Embryonic facial prominence (tissue), 1 donor: ENCODE data around the gene THUMPD2.
"Not testable (repeated sequence)": the region's sequence is repeated elsewhere in the genome, so short reads cannot be mapped to it uniquely, and the experiment has no call there.

ENCODE experiments used
- DNase-seq: peaks from one replicate; pipeline ENCODE4 v3.0.0-alpha.2; 2016; ENCODE audit errors: extremely low spot score

Gene THUMPD2

DNA sequence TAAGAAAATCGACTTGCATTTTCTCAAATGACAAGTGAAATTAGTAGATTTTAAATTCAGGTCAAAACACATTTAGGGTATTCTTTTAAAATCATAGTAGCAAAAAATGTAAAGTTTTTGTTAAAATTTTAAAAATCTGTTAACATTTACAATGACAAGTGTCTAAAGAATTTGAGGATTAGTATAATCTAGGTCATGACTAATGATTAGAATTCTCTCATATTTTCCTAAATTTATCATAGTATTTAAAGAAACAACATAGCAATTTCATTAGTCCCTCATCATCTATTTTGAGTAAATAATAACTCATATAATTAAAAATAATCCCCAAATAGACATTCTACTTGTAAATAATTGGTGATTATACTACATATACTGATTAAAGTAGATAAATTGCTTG is 23.6 kb downstream of the THUMPD2 start:
- DNase-seq, result no peak

DNA sequence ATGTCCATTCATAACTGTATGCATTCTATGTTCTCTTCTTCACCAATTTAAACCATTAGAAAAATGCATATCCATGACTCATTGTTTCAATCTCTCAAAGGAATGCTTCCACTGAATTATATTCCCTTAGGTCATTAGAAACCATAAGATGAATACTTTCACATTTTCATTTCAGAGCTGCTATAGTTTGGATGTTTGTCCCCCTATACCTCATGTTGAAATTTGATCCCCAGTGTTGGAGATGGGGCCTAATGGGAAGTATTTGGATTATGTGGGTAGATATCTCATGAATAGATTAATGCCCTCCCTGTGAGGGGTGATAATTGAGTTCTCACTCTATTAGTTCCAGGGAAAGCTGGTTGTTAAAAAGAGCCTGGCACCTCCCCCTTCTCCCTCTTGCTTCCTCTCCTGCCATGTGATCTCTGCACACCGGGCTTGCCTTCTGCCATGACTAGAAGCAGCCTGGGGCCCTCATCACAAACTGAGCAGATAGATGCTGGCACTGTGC is 35.7 kb downstream of the THUMPD2 start:
- no peak for DNase-seq

DNA sequence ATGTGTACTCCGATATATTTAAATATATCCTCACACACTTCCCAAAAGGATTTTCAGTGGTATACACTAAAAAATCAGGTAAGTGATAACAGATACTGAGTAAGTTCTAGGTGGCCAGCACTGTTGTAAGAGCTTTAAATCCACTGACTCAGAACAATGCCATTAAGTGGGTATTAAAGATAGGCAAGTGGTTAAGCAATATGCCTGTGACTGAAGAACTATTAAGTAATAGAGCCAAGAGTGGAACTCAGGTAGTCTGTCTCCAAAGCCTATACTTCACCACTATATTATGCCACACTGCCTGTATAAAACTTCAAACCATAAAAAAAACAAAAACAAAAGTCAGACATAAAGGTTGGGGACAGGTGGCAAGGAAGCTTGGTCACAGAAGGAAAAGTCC is 37.2 kb downstream of the THUMPD2 start:
- no peak for DNase-seq

DNA sequence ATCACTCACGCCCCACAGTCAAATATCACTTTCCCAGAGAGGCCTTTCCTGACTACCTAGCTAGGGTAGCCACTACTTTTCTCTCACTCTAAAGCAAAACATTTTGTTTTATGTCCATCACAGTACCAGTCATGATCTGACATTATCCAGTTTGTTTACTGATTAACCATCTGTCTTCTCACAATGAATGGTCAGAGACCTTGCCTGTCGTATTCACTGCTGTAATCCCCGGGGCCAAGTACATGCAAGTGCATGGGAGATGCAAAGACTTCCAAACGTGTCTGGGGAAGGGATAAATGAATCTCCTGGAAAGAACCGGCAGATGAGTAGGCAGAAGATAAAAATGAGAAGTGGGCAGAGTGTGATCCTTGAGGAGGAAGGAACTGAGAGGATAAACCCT is 39.7 kb downstream of the THUMPD2 start:
- no peak for DNase-seq

DNA sequence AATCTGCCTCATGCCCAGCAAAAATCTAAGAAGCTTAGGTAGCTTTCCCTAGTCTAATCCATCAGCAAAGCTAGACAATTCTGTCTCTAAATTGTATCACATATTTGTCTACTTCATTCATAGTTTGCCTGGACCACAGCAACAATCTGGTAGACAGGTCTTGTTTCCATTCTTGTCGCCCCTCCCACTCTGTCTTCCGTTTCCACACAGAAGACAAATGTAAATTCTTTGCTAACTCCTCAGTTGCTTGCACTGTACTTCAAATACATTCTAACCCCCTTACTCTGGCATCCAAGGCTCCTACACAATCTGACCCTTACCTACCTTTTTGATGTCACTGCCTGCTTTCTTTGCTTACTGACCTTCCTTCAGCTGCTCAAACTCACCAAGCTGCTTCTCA is 40.1 kb downstream of the THUMPD2 start:
- DNase-seq, result no peak

DNA sequence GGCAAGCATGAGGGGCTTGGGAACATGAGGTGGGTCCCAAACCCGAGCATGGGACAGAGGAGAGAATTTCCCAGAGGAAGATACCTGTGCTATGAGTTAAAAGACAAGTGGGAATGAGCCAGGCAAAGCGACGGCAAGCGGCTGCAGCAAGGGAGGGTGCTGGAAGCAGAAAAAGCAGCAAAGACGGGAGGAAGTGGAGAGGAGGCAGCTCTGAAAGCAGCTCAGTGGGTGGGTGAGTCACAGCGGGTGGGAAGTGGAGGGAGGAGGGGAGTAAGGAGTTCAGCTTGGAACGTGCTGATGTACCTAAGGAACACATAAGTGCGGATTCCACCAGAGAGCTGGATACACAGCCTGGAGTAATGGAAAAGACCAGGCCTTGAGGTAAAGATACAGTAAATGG is 41.4 kb downstream of the THUMPD2 start:
- no peak for DNase-seq

DNA sequence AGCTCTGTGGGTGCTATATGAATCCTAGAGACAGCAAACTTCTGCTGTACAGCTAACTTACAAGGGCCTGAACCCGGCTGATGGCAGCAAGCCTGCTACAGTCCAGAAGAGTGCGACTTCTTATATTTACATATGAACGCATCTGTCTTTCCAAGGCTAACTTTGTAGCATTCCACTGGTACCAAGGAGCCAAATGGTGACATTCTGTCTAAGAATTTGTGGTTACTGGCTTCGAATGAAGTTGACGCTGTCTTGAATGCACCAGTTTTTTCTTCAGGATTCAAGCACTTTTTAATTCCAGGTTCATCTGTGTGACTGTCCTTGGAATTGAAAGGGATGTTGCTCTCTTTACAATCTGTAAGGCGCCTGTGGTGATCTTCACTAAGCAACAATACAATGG is 42.4 kb downstream of the THUMPD2 start:
- DNase-seq, result no peak

DNA sequence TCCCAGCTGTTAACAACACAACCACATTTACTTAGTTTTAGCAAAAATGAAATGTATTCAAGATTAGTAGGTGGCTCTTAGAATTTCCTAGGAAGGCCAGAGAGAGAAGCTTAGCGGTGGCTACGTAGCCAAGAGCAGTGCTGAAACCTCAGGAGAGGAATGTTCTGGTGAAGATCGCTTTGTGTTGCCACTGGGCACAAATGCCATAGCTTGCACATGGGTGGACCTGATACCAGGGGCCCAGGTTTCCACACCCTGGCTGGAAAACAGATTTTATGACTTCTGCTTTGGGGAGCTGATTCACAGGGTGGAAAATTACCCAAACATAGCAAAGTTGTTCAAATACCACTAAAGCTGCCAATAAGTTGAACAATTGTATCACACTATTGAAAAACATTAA is 43.4 kb downstream of the THUMPD2 start:
- DNase-seq, result no peak

DNA sequence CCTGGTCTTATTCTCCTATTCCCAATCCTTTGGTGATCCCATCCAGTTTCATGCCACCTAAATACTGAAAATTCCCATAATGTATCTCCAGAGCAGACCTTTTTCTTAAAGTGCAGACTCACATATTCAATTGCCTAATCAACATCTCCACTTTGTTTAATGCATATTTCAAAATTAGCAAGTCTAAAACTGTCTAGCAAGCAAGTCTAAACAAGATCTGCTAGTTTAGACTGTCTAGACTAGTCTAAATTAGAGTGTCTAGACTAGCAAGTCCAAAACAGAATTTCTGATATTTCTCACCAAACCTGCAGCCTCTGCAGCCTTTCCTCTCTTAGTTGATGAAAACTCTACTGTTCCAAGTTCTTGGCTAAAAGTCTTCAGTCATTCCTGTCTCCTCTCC is 44.6 kb downstream of the THUMPD2 start:
- DNase-seq, result no peak

DNA sequence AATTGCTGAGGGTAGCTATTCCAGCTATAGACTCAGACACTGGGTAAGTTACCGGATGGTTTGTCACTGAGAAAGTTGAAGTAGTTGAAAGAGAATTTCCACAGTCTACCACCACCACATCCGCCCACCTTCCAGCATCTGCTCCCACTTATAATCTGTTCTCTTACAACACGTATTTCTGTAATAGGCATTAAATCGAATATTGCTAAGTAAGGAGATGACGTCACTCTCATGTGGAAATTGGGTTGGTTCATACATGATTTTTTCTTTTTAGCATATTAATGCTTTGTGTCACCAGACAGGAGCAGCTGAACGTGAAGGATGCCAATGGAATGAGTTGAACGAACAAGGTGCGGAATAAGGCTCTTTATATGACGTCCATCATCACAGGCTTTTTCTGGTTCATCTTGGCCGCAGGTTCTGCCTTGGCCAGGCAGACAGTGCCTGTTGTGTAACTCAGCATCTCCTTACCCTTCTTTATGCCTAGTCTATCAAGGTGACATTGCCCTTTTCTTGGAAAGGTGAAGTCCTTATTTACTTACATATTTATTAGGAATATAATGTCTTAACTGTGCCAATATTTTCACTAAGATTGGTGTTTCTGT is 45.9 kb downstream of the THUMPD2 start:
- no peak for DNase-seq

DNA sequence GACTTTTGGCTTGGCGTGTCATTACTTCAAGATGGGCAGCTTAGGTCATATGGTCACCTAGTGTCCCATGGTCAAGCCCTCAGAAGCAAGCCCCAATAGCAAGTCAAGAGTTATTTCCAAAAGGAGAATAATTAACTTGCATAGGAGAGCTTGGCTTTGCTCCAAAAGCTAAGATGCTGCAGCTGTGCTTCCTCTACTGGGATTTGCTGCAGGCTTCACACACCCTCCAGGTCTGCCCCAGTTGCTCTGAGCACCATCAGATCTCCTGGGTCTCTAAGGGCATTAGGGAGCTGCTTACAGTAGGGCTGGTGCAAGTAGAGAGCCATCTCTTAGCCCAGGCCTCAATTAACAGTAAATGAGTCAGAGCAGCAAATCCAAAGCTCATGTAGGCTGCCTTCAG is 46.6 kb downstream of the THUMPD2 start:
- no peak for DNase-seq

DNA sequence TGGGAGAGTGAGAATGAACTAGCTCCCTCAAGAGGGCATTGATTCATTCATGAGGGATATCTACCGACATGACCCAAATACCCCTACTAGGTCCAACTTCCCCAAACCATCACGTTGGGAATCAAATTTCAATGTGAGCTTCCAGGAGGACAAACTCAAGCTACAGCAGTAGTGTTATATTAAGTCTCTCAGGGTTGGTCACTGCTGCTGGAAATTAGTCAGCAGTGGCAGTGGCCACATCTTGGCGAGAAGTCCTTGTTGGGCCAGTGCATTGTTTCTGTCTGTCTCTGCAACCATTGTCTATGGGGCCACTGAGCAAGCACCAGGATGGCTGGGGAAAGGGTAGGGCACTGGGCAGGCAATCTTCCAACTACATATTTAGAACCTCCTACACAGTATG is 47.5 kb downstream of the THUMPD2 start:
- DNase-seq, result no peak

DNA sequence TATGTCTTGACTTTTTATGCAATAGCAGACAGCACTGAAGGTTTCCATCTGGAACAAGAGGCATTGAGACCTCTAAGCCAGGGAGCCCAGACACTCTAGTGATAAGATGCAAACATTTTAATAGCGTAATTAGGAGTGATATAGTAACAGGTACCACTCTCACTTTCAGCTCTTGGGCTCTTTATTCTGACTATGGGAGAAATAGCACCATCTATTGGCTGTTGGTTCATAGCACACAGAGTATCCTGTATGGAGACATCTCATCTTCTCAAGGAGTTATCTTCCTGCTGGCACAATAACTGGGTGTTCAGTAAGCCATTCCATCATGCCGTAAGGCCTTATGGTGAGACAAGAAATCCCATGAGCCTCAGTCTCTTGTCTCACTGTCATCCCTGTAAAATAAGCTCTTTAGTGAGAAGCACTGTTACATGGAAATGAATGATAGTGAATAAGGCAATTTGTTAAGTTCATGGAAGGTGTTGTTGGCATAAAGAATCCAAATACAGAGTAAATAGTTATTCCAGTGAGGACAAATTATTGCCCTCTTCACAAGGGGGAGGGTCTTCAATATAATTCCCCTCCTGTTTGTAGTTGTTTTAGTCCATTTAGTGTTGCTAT is 48.3 kb downstream of the THUMPD2 start:
- no peak for DNase-seq

DNA sequence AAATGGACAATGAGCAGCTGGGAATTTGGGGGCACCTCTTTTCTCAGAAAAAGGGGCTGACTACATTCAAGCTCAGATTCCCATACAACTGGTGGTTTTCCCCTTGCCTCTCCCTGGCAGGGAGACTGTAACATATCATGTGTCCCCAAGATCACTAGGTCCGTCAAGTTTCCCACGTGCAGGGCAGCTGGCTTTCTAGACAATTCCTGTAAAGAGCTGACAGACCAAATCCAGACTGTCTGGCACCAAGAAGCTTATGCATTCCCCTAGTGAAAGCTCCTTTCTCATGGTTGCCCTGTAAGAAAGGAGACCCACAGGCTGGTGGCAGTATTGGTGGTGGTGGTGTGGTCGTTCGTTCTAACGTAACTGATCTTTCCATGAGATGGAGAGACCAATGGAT is 48.8 kb downstream of the THUMPD2 start:
- DNase-seq, result no peak

DNA sequence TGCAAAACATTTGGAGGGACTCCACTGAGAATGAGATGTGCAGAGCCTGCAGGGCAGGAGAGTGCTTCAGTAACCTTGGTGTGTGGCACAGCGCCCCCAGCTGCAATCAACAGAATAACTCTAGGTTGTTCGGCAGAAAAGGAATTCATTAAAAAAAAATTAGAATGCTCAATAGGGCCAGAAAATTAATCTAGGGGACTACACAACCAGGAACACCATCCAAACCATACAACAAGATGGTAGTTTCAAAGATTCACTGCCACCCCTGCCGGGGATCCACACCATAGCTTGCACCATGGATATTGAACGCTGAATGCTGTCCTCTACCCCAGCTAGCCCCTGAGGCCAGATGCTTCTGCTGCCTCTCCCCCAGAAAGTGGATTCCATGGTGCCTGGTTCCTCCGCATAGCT is 50.1 kb downstream of the THUMPD2 start:
- DNase-seq, result no peak

DNA sequence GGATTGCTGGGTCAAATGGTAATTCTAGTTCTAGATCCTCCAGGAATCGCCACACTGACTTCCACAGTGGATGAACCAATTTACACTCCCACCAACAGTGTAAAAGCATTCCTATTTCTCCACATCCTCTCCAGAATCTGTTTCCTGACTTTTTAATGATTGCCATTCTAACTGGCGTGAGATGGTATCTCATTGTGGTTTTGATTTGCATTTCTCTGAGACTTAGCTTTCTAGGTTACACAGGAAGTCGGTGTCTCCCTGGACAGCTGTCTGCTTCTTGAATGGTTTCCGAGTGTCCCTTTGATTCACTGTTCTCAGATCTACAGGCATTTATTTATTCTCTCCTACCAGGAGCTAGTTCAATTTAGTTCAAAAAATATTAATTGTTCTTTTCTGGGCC is 51.0 kb downstream of the THUMPD2 start:
- not testable (repeated sequence) for DNase-seq

DNA sequence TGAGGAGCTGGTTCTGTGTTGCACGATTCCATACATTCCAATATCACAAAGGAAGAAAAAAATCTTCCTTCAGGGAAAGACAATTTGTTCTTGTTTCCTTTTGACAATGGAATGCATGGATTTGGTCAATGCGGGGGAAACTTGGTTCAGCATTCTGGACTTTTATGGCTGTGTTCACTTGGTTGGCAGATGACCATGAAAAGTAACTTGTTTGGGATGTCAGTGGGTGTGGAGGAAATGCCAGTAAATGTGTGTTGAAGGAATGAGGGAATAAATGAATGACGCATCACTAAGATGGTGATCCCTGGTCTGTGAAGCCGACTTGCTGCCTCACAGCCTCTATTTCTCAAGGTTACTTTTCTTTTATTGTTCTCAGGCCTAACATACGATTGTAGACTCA is 53.7 kb downstream of the THUMPD2 start:
- DNase-seq, result no peak

DNA sequence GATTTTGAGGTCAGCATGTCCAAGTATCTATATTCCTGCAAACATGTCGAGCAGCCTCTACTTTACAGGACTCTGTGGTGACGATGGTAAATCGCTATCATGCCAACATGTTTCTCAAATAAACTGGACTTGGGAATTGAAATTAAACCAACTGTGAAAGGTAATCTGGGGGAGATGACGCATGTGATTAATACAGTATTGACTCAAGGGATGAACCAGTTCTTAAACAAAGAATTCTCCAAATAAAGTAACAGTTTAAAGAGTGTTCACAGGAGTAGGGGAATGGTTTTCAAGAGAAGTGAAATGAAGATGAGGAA is 54.3 kb downstream of the THUMPD2 start:
- no peak for DNase-seq

DNA sequence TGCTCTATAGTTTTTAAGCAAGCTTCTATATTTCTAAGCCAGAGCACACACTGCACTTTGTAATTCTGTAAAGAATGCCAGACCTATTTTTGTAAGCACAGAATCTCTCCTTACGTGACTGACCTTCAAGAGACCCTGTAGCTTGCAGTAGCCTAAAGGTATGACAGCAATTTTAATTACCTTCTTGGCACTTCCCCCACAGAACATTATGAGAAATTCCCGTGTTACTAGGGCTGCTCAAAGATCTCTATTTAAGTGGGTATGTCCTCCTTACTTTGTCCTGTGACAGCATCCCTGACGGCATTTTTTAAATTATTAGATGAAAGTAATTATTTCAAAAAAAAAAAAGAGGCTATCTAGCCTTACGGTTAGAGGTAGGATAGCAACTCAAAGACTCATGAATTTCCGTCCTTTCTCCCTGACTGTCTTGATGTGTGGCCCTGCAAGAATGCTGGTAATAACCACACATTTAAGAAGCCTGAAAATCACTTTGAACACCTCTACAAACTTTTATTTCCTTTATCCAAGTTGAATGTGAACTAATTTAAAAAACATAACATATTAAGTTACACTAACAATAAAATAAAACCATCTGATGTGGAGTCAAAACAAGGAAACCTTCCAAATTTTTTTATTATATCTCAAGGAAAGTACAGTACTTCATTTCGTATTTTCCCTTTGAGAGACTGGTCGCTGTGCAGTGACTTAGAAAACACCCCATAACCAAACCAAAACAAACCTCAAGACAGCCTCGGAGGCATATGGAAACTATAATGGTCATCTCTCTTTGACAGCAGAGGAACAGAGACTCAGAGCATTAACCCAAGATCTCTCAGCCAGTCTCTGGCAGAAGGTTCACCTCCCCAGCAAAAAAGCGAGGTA is 54.9 kb downstream of the THUMPD2 start:
- peak; percentile 16 for DNase-seq

DNA sequence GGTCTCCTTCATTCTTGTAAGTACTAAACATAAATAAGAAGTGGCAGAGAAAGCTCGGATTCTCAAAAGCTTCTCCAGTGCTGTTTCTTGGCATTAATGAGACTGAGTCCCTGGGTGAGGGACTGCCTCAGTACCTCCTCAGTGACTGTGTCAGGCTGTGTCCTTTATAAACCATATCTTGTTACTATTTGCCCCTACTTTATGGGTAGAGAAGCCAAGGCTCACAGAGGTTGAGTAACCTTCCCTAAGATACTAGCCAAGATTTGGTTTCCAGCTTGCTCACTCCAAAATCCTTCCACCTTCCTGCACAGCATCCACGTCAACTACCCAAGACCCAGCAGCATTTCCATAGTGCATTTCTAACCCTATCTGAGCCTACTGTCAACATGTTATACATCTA is 55.6 kb downstream of the THUMPD2 start:
- no peak for DNase-seq

DNA sequence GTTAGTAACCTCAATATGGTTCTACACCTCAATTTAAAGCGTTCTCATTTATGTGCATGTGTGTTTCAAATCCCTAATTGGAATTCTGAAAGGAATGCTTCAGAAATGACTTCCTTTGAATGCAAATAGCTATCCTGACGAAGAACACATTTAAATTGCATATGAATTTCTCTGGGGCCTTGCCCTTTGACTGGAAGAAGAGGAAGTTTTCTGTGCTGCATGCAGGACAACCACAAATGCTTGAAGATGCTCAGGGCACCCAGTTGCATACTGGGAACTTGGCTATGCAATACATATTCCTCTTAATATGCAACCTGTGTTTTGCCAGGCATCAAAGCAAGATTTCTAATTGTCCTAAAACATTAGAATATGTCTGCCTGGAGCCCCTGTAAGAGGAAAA is 58.1 kb downstream of the THUMPD2 start:
- no peak for DNase-seq

DNA sequence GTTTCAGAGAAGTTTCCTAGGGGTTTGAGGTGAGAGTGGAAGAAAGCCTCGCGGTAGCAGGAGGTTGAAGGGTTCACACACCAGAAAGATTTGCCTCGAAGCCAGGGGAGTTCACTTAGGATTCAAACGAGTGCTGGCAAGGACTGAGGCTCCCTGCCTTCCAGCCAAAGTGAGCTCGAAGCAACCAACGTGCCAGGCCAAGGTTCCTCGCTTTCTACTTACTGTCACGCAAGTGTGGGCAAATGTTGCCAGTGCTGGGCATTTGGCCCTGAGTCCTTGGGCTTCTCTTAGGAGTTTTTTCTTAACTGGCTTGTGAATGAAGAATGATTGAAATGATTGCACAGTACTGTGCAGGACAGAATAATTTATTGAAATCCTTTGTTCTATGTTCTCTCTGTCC is 59.7 kb downstream of the THUMPD2 start:
- DNase-seq, result no peak

DNA sequence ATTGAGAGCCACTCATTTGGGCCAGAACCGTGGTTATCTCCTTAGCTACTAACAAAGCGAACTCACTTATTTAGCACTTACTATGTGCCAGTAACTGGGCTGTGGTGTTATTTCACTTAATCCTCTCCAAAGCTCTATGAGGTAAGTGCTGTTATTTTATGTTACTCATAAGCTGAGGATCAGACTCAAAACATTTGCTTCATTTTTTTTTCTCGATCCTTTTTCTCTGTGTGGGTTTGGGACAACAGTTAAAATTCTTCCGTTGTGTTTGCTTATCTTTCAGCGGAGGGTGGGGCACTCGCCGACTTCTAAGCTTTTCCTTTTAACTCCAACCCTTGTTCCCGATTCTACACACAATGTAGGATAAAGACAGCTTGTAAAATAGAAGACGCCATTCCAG is 60.6 kb downstream of the THUMPD2 start:
- DNase-seq, result no peak
